Panc1 (cell line): ENCODE results near the gene SDK2. TPM values are rescaled to one million over a fixed set of nuclear protein-coding genes. Genes with fewer than 3 reads are reported as not detected.

ENCODE experiments used
- ATAC-seq: fragments of 200-7000 bp; cut with Tn5 transposase; 2 replicates; pipeline ENCODE4 v1.9.1; 2020; ENCODE audit warnings: mild to moderate bottlenecking, moderate library complexity
- BruUV-seq: library from RNA; stranded (reverse); fragments of 400-500 nt; replicated peaks from 2 replicates; lab custom pipeline; 2021; lab: Mats Ljungman, UMichigan
- CTCF ChIA-PET: fragments of 300-600 bp; sonication (Branson Sonifier 250); formaldehyde crosslinking; loops from one replicate; lab custom pipeline; 2022; ENCODE audit warnings: antibody characterized with exemption; lab: Charles Lee
- POLR2A ChIA-PET: fragments of 300-600 bp; sonication (Branson Sonifier 250); formaldehyde crosslinking; loops from one replicate; lab custom pipeline; 2022; ENCODE audit warnings: antibody characterized with exemption; lab: Charles Lee
- DNase-seq: peaks from one replicate; pipeline ENCODE4 v3.0.0-alpha.2; 2010; ENCODE audit warnings: low read depth, low spot score
- H3K27ac ChIP-seq: 2 replicates; pipeline ENCODE4 v1.5.1; 2011; ENCODE audit warnings: mild to moderate bottlenecking, low read length, inconsistent platforms
- H3K27me3 ChIP-seq: fragments of 200-500 bp; sonication (Bioruptor generic); 2 replicates; pipeline ENCODE4 v1.6.0; 2014; ENCODE audit warnings: low read length, inconsistent platforms; ENCODE audit not compliant: control insufficient read depth, insufficient read depth
- H3K36me3 ChIP-seq: fragments of 200-500 bp; sonication (Bioruptor generic); 2 replicates; pipeline ENCODE4 v1.5.1; 2014; ENCODE audit warnings: inconsistent platforms, mild to moderate bottlenecking, low read length, moderate library complexity; ENCODE audit not compliant: control insufficient read depth, insufficient read depth
- H3K4me1 ChIP-seq: 2 replicates; pipeline ENCODE4 v1.5.1; 2011; ENCODE audit warnings: inconsistent platforms, mild to moderate bottlenecking, low read length, moderate library complexity; ENCODE audit not compliant: control insufficient read depth, insufficient read depth
- H3K4me3 ChIP-seq, 2 experiments: 2 replicates each; pipeline ENCODE4 v1.5.1; 2011 to 2012; ENCODE audit warnings: low read depth in 2 of 2, low read length in 2 of 2, mild to moderate bottlenecking in 2 of 2, inconsistent platforms in 1 of 2, moderate library complexity in 1 of 2
- H3K9me3 ChIP-seq: fragments of 200-500 bp; sonication (Bioruptor generic); 2 replicates; pipeline ENCODE4 v1.5.1; 2014; ENCODE audit warnings: low read depth, mild to moderate bottlenecking, inconsistent platforms, low read length, moderate library complexity; ENCODE audit not compliant: control insufficient read depth, insufficient read depth
- CTCF ChIP-seq: fragments of 450-650 bp; IDR thresholded peaks from 2 replicates; pipeline ENCODE4 v1.5.1; 2017; ENCODE audit warnings: mild to moderate bottlenecking
- POLR2AphosphoS5 ChIP-seq: IDR thresholded peaks from 2 replicates; pipeline ENCODE4 v1.6.1; 2012; ENCODE audit warnings: mild to moderate bottlenecking, low read depth, low read length, moderate library complexity
- SIN3A ChIP-seq: IDR thresholded peaks from 2 replicates; pipeline ENCODE4 v1.6.1; 2012; ENCODE audit warnings: low read depth, mild to moderate bottlenecking, low read length, moderate library complexity, borderline replicate concordance; ENCODE audit not compliant: insufficient read depth
- TCF7L2 ChIP-seq: IDR thresholded peaks from 2 replicates; pipeline ENCODE4 v1.6.1; 2011; ENCODE audit warnings: mild to moderate bottlenecking, low read depth, low read length, inconsistent platforms
- in situ Hi-C: cut with HindIII; loops from 2 replicates; pipeline ENCODE4 v1.10.0; 2016; ENCODE audit warnings: low sequenced_read_pairs, low pct_unique_long_range_greater_than_20kb
- intact Hi-C: fragments of 100-400 bp; cut with micrococcal nuclease; formaldehyde crosslinking; loops from one replicate; pipeline ENCODE4 v1.10.0; 2022; ENCODE audit not compliant: unreplicated experiment
- total RNA-seq: library from RNA; stranded (reverse); gene quantifications from one replicate; pipeline ENCODE4 v1.2.1, GENCODE V29; 2021; ENCODE audit not compliant: unreplicated experiment
- TF ChIP-seq, protein P1 (sequence below), 2 experiments: IDR thresholded peaks; 2 replicates each; pipeline ENCODE4 v1.6.1; 2011 to 2012; ENCODE audit warnings: low read depth in 2 of 2, control low read depth in 1 of 2, low read length in 1 of 2, mild to moderate bottlenecking in 1 of 2, moderate library complexity in 1 of 2; ENCODE audit not compliant: insufficient read depth in 1 of 2

Gene SDK2
- total RNA-seq, 1 experiment from 2014 or later, result 0.41 TPM

- H3K9me3 ChIP-seq, result no peaks in the 10 kb centered on the region
- no peaks in the 10 kb centered on the region for H3K36me3 ChIP-seq
- ChIA-PET POLR2A (no interaction called here), CTCF (no interaction called here)
- H3K4me3 ChIP-seq, result no peak overlapping the region
- intact Hi-C loops (no loop called here), in situ Hi-C loops (no loop called here)
- DNase-seq, result no peak
- BruUV-seq, result no TSS peak
- TF ChIP-seq POLR2AphosphoS5 (no peak), SIN3A (no peak), CTCF (no peak), TCF7L2 (no peak)
- TF ChIP-seq, protein P1, sequence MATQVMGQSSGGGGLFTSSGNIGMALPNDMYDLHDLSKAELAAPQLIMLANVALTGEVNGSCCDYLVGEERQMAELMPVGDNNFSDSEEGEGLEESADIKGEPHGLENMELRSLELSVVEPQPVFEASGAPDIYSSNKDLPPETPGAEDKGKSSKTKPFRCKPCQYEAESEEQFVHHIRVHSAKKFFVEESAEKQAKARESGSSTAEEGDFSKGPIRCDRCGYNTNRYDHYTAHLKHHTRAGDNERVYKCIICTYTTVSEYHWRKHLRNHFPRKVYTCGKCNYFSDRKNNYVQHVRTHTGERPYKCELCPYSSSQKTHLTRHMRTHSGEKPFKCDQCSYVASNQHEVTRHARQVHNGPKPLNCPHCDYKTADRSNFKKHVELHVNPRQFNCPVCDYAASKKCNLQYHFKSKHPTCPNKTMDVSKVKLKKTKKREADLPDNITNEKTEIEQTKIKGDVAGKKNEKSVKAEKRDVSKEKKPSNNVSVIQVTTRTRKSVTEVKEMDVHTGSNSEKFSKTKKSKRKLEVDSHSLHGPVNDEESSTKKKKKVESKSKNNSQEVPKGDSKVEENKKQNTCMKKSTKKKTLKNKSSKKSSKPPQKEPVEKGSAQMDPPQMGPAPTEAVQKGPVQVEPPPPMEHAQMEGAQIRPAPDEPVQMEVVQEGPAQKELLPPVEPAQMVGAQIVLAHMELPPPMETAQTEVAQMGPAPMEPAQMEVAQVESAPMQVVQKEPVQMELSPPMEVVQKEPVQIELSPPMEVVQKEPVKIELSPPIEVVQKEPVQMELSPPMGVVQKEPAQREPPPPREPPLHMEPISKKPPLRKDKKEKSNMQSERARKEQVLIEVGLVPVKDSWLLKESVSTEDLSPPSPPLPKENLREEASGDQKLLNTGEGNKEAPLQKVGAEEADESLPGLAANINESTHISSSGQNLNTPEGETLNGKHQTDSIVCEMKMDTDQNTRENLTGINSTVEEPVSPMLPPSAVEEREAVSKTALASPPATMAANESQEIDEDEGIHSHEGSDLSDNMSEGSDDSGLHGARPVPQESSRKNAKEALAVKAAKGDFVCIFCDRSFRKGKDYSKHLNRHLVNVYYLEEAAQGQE (IDR thresholded peaks at IDR 0.05; ENCODE audit: insufficient read depth in 1 of 2, low read depth in 2 of 2, low read length in 1 of 2), result no peak
- H3K27ac ChIP-seq, result no peak overlapping the region
- ATAC-seq, result no peak
- H3K27me3 ChIP-seq, result no peaks in the 10 kb centered on the region; the same call in 1 of the 2 replicates
- H3K4me1 ChIP-seq, result no peaks in the 10 kb centered on the region
Measured at GRCh38 chr17:73535746-73536145, 108.5 kb downstream of the SDK2 start.

GRCh38 chr17:73534209-73534909 lies 109.9 kb downstream of the SDK2 start:
- H3K36me3 ChIP-seq, result no peaks in the 10 kb centered on the region
- TF ChIP-seq, protein P1 (IDR thresholded peaks at IDR 0.05; ENCODE audit: insufficient read depth in 1 of 2, low read depth in 2 of 2, low read length in 1 of 2), result no peak
- TF ChIP-seq POLR2AphosphoS5 (no peak), TCF7L2 (no peak), CTCF (no peak), SIN3A (no peak)
- ChIA-PET POLR2A (no interaction called here), CTCF (no interaction called here)
- DNase-seq (no peak), ATAC-seq (no peak)
- intact Hi-C loops (no loop called here), in situ Hi-C loops (no loop called here)
- H3K4me3 ChIP-seq, result no peak overlapping the region
- no peaks in the 10 kb centered on the region for H3K9me3 ChIP-seq
- no TSS peak for BruUV-seq
- H3K4me1 ChIP-seq, result no peaks in the 10 kb centered on the region
- no peak overlapping the region for H3K27ac ChIP-seq
- H3K27me3 ChIP-seq, result peaks cover 3% of the 10 kb centered on the region; the same call in 1 of the 2 replicates
